Esophagus mucosa (tissue), 1 donor: Measurements from ENCODE around the gene RXRB. TPM values are rescaled to one million over a fixed set of nuclear protein-coding genes. Genes with fewer than 3 reads are reported as not detected.

Source experiments
- ATAC-seq: fragments of 200-7000 bp; cut with Tn5 transposase; one replicate; pipeline ENCODE4 v1.9.1; 2020
- total RNA-seq: library from RNA; stranded (reverse); gene quantifications from one replicate; pipeline ENCODE4 v1.2.4, GENCODE V29; 2023
- donor health status: DM: yes; HTN: yes; CAD: no.

Gene RXRB
- total RNA-seq, 1 donor from 2014 or later, result 19.6 TPM

DNA sequence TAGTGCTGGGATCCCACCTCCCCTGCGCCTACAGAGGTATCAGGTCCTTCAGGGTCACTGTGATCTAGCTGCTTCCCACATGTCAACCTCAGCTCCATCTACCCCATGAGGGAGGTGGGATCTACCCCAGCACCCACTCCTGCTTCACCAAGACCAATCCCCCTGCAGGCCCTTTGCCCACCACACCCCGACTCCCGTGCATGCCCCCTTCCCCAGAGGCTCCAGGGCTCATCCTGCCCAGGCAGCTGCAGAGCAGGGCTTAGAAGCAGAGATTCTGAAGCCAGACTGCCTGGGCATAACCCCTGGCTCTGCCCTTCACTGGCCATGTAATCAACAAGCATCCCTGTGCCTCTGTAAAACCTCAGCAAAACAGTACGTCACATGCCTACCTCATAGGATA lies 25.7 kb downstream of the RXRB start:
- no peak for ATAC-seq

DNA sequence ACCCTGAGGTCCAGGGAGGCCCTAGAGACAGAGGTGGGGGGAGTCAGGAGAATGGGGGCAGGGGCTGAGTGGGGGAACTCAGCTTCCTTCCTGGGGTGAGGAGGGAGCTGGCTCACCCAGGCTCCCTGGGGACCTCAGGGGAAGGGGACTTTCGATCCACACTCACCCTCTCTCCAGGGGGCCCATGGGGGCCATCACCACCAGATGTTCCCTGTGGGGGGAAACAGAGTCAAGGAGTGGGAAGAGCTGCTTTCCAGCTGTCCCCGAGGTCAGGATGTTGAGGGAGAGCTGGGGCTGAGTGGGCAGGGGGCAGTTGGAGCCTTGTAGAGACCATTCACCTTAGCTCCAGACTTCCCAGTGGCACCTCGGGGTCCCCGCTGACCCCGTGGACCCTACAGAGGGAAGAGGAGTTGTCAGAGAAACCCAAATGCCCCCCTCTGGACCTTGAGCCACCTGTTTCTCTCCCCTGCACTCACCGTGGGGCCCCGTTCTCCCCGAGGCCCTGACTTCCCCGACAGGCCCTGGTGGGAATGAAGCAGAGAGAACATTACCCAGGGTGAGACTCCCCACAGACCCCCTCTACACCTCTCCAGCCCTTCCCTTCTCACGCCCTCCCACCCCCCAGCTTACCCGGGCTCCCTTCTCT lies 26.8 kb downstream of the RXRB start:
- ATAC-seq, result no peak

DNA sequence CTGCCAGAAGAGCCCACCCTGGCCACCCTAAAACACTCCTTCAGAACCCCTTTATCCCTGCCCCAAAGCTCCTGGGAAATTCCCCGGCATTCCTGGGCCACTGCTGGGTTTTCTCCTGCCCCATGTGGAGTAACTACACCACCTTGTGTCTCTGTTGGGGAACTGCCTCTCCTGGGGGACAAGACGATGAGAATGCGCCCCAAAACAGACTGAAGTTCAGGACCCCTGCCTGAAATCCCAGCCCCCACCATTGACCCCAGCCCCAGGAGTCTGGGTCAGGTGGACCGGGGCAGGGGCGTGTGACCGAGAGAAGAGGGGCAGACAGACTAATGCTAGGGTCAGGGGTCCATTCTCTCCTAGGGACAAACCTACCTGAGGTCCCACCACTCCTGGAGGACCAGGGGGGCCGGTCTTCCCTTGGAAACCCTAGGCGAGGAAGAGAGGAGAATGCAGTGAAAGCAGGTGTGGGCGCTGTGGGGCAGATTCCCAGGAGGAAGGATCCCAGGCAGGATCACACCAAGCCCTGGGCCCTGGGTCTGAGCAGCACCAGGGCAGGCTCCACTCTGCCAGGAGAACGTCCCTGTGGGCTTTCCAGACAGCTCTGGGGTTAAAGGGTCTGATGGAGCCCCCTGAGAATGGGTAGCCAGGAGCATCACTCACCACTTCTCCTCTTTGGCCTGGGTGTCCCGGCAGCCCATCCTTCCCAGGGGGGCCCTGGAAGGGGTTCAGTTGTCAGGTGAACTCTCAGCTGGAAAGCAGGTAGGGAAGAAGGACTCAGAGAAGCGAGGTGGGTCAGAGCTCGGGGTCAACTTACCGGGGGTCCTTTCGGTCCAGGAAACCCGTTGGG lies 27.6 kb downstream of the RXRB start:
- ATAC-seq, result peak; percentile 39

DNA sequence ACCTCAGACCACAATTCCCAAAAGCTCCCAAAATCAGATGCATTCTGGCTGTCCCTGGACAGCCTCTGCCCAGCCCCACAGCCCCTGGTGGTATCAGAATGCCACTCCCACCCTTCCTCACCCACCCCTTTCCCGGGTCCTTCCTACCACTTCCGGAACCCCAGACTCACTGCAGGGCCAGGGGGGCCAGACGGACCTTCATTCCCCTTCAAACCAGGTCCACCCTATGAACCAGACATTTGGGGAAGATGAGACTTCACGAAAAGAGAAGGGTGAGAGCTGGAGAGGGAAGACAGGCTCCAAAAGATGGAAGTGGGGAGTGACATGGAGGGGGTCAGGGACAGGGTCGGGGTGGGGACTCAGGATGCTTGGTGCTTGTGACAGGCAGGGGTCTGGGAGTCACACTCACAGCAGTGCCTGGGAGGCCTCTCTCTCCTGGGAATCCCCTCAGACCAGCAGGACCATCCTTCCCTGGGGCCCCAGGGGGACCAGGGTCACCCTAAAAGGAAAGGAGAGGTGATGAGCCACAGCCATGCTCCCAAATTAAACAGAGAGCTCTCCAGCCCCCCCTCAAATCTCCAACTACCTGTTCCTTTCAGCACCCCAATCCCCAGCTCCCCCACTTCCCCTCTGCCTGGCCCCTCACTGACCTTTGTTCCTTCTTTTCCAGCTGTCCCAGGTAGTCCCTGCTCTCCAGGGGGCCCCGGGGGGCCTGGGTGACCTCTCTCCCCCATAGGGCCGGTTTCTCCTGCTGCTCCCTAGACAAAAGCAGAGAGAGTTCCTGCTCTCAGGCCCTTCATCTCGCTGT lies 28.4 kb downstream of the RXRB start:
- no peak for ATAC-seq

DNA sequence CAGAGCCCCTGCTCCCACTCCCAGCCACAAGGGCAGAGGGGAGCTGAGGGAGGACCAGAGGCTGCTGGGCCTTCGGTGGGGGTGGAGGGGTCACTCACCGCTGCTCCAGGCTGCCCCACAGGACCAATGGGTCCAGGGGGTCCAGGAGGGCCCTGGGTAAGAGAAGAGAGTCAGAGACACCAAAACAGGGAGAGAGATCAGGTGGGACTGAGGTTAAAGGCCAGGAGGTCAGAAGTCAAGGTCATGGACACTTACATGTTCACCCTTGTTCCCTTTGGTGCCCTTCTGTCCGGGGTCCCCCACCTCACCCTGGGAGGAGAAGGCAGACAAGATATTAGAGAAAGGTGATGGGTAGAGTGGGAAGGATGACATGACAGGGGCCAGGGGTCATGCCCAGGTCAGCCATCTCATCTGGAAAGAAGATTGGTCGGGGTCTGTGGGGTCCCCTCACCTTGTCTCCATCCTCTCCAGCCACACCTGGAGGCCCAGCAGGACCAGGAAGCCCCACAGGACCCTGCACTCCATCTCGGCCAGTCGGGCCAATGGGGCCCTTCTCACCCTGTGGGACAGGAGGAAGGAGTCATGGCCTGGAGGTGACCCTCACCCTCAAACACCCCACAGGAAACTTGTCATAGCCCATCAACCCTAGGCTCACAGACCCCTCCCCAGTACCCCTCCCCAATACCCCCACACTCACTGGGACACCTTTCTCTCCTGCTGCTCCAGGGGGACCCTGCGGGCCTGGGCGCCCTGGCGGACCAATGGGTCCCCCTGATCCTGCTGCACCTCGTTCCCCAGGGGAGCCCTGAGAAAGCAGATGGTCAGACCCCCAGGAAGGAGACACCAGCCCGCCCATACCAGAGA lies 29.2 kb downstream of the RXRB start:
- no peak for ATAC-seq

DNA sequence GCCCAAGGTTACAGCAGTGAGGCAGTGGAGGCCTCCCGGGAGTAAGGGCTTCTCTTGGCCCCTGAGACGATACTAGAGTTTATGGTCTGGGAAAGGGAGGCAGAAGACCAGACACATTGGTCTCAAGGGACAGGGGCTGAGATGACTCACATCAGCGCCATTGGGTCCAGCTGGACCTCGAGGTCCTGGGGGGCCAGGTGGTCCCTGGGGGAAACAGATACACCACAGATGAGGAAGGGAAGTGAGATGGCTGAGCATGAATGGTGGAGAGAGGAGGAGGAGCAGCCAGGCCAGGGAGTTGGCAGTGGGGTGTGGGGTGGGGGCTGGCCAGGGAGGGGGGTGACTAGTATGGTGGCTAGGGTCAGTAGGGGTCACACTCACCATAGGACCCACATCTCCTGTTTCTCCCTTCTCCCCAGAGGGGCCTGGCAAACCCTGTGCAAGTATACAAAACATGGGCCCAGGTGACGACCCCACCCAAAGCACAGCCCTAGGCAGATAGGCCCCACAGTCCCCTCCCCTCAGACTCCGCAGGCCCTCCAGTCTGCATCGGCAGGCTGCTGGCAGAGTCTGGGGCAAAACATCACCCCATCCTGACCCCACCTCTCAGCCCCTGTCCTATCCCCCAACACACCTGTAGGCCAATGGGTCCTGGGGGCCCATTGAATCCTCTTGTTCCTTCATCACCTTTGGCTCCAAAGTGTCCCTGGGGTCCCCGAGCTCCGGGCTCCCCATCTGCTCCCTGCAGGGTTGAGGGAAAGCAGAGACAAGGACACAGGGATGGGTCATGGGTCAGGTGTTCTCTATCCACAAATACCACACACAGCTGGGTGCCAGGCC lies 30.1 kb downstream of the RXRB start:
- no peak for ATAC-seq

DNA sequence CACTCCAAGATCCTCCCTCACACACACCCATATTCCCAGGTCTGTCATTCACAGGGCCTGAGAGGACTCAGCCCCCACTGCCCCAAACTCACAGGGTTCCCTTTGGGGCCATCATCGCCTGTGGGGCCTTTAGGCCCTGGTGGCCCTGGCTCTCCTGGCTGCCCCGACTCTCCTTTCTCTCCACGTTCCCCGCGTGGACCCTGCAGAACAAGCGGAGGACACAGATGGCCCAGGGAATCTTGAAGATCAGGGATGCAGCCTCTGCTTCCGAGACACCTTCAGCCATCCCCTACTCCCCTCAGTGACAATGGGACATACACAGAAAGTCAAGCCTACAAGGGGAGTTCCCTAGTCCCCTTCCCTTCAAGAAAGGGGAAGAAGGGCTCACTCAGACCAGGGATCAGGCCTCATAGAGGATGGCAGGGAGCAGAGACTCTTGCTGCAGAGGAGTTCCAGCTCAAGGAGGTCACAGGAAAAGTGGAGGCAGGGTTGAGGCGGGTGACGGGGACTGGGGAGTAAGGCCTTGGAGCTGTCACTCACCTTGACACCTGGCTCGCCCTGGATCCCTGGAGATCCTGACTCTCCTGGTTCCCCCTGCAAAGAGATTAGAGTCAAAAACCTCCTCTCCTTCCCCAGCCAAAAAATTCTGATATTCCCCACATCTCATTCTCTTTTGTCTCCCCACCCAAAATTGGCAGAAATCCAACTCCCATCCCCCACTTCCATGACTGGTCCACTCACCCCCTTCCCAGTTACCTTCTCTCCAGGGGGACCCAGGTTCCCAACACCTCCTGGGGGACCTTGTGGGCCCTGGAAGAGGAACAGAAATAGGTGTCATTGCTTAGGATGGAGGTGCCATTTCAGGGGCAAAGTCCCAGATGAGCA lies 30.9 kb downstream of the RXRB start:
- no peak for ATAC-seq

DNA sequence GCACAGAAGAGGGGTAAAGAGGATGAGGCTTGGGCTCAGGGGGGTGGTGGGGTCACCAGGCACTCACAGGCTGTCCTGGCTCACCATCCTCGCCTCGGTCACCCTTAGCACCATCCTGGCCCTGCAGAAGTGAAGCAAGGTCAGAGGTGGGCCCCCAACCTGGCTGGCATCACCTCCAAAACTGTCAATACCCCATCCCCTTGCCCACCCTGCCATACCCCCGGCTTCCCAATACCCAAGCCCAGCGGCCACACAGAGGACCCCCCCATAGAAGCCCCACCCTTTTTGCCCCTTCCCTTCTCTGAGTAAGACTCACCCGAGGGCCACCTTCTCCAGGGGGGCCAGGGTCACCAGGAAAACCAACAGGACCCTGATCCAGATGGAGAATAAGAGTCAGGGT lies 31.8 kb downstream of the RXRB start:
- no peak for ATAC-seq

DNA sequence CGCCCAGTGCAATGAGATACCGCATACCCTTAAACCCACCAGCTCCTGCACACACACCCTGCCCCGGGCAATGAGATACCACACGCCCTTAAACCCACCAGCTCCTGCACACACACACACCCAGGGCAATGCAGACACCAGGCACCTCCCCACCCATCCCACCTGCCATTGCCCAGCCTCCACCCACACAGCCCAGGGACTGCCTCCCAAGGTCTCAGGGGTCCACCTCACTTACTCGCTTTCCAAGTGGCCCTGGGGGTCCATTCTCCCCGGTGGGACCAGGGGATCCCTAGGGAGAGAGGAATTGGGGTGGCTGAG lies 32.2 kb downstream of the RXRB start:
- ATAC-seq, result no peak

DNA sequence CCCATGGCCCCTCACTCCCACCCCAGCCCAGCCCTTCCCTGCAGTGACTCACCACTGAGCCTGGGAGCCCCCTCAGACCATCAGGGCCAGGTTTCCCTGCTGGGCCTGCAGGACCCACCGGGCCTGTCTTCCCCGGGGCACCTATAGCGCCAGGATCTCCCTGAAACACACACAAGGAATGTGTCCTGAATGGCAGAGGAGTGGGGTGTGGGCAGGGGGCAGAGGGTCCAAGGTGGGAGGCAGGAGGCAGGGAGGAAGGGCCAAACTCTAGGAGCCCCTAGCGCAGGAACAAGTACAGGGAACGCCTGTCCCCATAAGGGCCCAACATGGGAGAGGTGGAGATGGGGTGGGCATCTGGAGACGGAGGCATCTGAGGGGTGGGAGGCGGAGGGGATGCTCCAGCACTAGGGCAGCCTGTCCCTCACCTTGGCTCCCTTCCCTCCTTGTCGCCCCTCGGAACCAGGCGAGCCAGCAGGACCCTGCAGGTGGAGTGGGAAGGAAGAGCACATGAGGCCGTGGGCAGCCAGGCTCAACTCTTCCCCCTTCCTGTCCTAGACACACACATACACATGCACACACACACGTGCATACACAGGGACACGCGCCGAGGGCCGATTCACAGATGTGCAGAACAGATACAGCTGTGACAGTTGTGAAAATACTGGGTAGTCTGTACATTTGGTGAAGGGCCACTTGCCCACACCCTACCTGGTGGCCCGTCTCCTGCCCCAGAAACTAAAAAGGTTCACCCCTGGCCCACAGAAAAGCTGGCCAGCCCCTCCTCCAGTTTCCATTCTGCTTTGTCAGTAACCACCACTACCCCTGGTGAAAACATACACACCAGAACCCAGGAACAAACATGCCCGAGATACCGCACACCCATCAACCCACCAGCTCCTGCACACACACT lies 32.8 kb downstream of the RXRB start:
- ATAC-seq, result no peak

DNA sequence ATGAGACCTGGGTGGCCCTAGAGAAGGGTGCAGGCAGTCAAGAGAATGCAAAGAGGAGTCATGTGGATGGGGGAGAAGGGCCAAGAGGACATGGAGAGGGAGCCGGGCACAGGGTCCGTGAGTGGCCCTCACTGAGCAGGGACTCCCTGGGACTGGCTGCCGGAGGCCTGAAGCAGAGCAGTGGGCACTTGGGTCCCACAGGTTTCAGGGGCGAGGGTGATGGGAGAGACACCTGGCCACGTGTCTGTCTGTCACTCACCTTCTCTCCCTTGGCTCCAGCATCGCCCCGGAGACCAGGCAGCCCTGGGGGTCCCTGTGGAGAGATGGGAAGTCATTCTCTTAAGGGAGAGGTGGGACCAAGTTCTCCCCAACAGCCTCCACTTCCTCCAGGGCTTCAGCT lies 33.7 kb downstream of the RXRB start:
- no peak for ATAC-seq

DNA sequence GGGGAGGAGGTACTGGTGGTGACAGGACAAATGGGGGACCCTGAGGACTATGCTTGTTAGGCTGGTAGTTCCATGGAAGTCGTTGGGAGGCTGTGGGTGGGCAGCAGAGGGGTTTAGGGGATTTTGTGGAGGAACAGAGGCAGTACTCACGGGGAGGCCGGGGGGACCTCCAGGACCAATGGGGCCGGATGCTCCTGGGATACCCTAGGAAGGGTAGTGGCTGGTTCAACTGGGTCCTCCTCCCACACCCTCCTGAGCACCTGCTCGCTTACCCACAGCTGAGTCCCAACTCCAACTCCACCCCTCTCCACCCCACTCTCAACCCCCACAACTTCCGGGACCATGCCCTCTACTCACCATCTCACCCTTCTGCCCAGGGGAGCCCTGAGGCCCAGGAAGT lies 34.1 kb downstream of the RXRB start:
- no peak for ATAC-seq

DNA sequence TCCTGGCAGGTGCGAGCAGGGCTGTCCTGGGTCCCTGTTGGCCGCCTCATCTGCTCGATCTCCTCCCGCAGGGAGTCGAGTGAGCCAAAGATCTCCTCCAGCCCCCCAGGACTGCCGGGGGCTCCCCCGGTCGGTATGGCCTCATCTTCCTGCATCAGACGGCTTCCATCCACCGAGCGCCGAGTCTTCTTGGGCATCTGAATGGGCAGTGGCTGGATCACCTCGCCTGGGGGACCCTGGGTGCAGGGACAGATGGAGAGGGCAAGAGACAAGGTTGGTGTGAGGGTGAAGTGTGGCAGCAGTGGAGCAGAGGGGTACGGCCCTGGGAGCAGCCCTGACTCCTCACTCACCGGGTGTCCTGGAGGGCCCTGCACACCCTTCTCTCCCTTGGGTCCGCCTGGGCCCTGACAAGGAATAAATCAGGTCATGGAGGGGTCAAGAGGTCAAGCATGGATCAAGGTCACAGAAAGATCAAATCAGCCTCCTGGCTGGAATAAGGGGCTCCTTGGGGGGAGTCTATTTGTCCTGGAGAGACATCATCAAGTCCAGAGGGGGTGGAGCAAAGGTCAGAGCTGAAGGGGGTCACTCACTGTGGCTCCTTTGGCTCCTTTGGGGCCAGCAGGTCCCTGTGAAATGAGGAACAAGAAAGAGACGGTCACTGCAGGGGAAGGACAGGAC lies 34.7 kb downstream of the RXRB start:
- ATAC-seq, result no peak

DNA sequence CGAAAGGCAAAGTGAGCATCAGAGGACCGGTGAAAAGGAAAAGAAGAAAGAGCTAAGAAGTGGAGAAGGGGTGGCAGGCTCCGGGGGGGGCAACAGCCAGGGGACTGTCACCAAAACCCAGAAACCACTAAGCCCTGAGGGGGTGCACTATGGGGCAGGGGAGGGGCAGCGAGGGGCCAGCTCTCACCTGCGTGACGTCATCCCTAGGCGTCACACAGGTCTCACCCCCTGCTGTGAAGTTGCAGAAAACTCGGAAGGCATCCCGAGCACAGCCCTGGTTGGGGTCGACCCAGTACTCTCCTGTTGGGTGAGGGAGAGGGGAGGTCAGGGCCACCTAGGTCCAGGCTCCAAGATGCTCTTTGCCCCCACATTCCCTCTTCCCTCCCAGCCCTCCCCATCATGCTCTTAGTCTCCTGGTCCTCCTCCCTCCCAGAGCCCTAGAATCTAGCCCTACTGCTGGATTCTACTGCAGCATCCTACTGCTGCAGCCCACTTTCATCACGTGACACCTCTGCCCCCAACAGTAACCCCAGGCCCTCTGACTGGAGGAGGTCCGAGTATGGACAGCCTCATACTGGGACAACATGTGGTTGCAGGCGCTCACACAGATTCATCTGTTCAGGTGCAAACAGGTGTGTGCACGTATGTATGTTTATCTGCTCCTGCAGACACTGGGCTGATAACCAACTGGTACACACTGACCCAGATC lies 35.6 kb downstream of the RXRB start:
- no peak for ATAC-seq

DNA sequence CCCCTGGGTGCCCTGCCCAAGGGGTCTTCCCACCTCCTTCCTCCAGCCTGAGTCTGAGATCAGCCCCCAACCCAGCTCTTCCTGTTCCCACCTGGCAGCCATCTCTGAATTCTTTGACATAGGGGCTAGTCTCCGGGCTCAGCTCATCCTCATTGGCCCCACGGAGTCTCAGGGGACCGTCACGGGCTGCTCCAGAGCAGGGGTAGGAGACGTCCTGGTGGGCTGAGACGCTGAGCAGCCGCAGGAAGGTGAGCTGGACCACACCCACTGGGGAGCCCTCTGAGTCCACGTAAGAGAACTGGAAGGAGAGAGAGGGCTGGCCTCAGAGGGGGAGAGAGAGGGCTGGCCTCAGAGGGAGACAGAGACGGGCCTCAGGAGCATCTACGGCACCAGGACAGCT lies 36.3 kb downstream of the RXRB start:
- ATAC-seq, result no peak

DNA sequence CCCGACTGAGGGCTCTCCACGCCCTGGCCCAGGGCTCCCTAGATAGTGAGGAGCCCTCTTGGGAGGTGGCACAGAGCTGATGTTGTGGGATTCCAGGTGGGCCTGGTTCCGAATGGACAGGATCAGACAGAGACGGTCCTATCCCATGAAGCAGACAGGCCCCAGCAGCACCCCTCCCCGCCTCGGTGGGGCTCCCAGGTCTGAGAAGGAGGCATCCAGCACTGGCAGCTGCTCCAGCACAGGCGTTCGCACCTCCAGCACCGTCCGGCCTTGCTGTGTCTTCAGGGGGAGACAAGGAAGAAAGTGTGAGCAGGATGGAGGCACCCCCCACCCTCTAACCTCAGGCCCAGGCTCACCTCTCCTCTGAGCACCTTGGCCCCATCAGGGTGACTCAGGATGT lies 36.9 kb downstream of the RXRB start:
- no peak for ATAC-seq

DNA sequence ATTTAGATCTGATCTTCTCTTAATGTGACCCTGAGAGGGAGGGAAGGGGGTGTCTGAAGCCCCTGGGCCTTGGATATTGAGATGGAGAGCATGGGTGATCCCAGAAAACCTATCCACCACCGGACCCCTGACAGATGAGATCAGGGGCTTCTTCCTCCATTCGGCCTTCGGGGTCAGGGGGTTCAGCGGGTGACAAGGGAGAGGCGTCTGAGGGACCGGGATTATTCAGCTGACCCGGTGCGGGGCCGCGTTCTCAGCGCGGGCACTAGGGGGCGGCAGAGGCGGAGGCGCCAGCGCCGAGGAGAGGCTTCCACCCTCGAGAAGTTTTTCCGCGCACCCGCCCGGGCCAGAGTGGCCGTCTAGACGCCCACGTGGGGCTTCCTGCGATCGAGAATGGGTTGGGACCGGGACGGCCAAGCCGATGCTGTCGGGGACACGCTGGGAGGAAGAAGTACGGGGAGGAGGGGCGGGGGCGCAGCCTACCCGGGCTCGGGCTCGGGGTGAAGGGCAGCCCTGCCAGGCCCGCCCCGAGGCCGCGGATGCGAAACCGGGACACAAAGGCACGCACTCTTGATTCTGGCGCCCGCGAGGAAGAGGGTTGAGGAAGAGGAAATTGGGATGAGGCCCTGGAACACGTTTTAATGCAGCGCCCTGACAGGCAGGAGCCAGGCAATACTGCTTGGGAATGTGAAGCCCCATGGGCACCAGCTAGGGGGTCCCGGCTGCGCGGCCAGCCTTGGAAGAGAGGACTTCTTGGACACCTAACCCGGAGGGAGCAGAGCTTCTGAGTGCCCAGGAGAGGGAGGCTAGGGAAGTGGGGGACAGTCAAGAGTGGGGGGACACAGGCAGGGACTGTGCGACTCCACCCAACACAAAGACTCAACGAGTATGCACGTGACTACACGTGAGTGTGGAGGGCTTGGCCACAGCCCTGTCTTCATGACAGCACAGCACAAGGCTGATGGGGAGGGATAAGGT lies 38.8 kb downstream of the RXRB start:
- peak; percentile 80 for ATAC-seq
